ENCODE measurements around the gene MEP1A. TPM values are rescaled to one million over a fixed set of nuclear protein-coding genes. Genes with fewer than 3 reads are reported as not detected.

Gene MEP1A
- total and polyA plus RNA-seq, 2 of the 13 experiments (the other 11 are each of a cell fraction or from before 2014, with no cell fraction given), result 0.24 to 0.83 TPM

DNA sequence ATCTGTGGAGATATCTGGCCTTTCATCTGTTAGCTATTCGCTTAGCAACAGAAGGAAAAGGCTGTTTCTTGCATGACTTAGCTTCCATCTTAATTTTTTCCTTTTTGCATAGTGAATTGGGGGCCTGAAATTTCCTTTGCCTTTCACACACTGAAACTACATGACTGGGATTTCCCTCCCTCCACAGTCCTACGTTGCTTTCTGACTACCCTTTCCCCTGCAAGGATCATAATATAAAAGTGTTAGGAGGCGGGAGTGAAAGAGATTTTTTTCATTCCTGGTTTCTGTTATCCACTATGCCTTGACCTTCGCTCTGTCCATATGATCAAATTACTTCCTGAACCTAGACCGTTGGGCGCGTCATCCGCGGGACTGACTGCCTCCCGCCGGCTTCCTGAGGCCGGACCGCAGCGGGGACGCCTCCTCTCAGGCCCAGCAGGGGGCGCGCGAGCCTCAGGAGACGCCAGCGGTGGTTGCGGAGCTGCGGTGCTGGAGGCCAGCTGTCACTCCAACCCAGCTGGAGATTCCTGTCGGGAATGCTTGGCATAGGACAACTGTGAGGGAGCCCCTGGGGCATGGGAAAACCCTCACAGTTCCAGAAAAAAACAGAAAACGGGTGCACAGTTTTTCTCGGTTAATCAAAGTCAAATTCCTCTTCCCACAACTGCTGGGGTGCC lies 55.6 kb downstream of the MEP1A start (continued):
- TF ChIP-seq, protein P1, sequence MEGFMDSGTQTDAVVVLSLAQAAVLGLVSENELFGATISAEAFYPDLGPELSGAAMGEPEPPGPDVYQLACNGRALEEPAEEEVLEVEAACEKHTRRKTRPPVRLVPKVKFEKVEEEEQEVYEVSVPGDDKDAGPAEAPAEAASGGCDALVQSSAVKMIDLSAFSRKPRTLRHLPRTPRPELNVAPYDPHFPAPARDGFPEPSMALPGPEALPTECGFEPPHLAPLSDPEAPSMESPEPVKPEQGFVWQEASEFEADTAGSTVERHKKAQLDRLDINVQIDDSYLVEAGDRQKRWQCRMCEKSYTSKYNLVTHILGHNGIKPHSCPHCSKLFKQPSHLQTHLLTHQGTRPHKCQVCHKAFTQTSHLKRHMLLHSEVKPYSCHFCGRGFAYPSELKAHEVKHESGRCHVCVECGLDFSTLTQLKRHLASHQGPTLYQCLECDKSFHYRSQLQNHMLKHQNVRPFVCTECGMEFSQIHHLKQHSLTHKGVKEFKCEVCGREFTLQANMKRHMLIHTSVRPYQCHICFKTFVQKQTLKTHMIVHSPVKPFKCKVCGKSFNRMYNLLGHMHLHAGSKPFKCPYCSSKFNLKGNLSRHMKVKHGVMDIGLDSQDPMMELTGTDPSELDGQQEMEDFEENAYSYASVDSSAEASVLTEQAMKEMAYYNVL (CRISPR knock-in tag; IDR thresholded peaks at IDR 0.05; ENCODE audit: borderline replicate concordance), result peak; percentile 43; the same call in 1 of the 2 replicates
- TF ChIP-seq FLYWCH1 (CRISPR knock-in tag; IDR thresholded peaks at IDR 0.05) (no peak), HCFC1 (IDR thresholded peaks at IDR 0.05; ENCODE audit: low read depth, low read length) (no peak), POLR2AphosphoS2 (IDR thresholded peaks at IDR 0.05; ENCODE audit: low read depth, low read length) (no peak), MXI1 (IDR thresholded peaks at IDR 0.05; ENCODE audit: borderline replicate concordance, low read depth, low read length) (peak; percentile 32; the same call in 1 of the 3 replicates), RAD51 (IDR thresholded peaks at IDR 0.05; ENCODE audit: borderline replicate concordance) (no peak), CENPX (CRISPR knock-in tag; IDR thresholded peaks at IDR 0.05) (no peak), MIXL1 (CRISPR knock-in tag; IDR thresholded peaks at IDR 0.05) (peak; percentile 54; the same call in 1 of the 2 replicates), KAT8 (CRISPR knock-in tag; IDR thresholded peaks at IDR 0.05) (0 out of 2 replicates have a peak, but pooled peaks have one; percentile 46), SYNCRIP (IDR thresholded peaks at IDR 0.05; ENCODE audit: insufficient read depth, low read depth, low read length) (no peak), KDM3A (CRISPR knock-in tag; IDR thresholded peaks at IDR 0.05; ENCODE audit: low read depth) (peak; percentile 96), NFYC (CRISPR knock-in tag; IDR thresholded peaks at IDR 0.05) (no peak), ZNF510 (CRISPR knock-in tag; IDR thresholded peaks at IDR 0.05; ENCODE audit: low read depth) (0 out of 2 replicates have a peak, but pooled peaks have one; percentile 53), REL (CRISPR knock-in tag; conservative IDR thresholded peaks at IDR 0.05) (no peak), ZKSCAN1 (IDR thresholded peaks at IDR 0.05; ENCODE audit: low read length) (no peak), ZNF24 (IDR thresholded peaks at IDR 0.05) (no peak), ZC3H13 (CRISPR knock-in tag; IDR thresholded peaks at IDR 0.05) (no peak), RXRB (CRISPR knock-in tag; IDR thresholded peaks at IDR 0.05; ENCODE audit: borderline replicate concordance) (peak; percentile 46), HMG20A (CRISPR knock-in tag; IDR thresholded peaks at IDR 0.05; ENCODE audit: borderline replicate concordance) (no peak)
- TF ChIP-seq, protein P2, sequence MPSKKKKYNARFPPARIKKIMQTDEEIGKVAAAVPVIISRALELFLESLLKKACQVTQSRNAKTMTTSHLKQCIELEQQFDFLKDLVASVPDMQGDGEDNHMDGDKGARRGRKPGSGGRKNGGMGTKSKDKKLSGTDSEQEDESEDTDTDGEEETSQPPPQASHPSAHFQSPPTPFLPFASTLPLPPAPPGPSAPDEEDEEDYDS (CRISPR knock-in tag; IDR thresholded peaks at IDR 0.05), result no peak
- TF ChIP-seq, protein P3, sequence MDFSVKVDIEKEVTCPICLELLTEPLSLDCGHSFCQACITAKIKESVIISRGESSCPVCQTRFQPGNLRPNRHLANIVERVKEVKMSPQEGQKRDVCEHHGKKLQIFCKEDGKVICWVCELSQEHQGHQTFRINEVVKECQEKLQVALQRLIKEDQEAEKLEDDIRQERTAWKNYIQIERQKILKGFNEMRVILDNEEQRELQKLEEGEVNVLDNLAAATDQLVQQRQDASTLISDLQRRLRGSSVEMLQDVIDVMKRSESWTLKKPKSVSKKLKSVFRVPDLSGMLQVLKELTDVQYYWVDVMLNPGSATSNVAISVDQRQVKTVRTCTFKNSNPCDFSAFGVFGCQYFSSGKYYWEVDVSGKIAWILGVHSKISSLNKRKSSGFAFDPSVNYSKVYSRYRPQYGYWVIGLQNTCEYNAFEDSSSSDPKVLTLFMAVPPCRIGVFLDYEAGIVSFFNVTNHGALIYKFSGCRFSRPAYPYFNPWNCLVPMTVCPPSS (IDR thresholded peaks at IDR 0.05), result no peak
- TF ChIP-seq, protein P4, sequence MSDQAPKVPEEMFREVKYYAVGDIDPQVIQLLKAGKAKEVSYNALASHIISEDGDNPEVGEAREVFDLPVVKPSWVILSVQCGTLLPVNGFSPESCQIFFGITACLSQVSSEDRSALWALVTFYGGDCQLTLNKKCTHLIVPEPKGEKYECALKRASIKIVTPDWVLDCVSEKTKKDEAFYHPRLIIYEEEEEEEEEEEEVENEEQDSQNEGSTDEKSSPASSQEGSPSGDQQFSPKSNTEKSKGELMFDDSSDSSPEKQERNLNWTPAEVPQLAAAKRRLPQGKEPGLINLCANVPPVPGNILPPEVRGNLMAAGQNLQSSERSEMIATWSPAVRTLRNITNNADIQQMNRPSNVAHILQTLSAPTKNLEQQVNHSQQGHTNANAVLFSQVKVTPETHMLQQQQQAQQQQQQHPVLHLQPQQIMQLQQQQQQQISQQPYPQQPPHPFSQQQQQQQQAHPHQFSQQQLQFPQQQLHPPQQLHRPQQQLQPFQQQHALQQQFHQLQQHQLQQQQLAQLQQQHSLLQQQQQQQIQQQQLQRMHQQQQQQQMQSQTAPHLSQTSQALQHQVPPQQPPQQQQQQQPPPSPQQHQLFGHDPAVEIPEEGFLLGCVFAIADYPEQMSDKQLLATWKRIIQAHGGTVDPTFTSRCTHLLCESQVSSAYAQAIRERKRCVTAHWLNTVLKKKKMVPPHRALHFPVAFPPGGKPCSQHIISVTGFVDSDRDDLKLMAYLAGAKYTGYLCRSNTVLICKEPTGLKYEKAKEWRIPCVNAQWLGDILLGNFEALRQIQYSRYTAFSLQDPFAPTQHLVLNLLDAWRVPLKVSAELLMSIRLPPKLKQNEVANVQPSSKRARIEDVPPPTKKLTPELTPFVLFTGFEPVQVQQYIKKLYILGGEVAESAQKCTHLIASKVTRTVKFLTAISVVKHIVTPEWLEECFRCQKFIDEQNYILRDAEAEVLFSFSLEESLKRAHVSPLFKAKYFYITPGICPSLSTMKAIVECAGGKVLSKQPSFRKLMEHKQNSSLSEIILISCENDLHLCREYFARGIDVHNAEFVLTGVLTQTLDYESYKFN (CRISPR knock-in tag; conservative IDR thresholded peaks at IDR 0.05), result peak; percentile 45; the same call in 1 of the 2 replicates
- TF ChIP-seq, protein P5, sequence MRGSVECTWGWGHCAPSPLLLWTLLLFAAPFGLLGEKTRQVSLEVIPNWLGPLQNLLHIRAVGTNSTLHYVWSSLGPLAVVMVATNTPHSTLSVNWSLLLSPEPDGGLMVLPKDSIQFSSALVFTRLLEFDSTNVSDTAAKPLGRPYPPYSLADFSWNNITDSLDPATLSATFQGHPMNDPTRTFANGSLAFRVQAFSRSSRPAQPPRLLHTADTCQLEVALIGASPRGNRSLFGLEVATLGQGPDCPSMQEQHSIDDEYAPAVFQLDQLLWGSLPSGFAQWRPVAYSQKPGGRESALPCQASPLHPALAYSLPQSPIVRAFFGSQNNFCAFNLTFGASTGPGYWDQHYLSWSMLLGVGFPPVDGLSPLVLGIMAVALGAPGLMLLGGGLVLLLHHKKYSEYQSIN (CRISPR knock-in tag; IDR thresholded peaks at IDR 0.05; ENCODE audit: borderline replicate concordance), result no peak

All from HepG2 (cell line).